ENCODE results near the gene MAP1LC3B2. TPM values are rescaled to one million over a fixed set of nuclear protein-coding genes. Genes with fewer than 3 reads are reported as not detected.

Gene MAP1LC3B2
- total RNA-seq, 4 donors from 2014 or later = 0.76 TPM; not detected in 2

GRCh38 chr12:116556964-116557698 lies 2.0 kb upstream of the MAP1LC3B2 start:
- H3K9me3 ChIP-seq = no peaks in the 10 kb centered on the region
- no peak overlapping the region for H3K4me3 ChIP-seq
- WGBS, 2 donors = 84 to 93% methylated on average over 4 of the region's 4 CpGs
- intact Hi-C loops (cut with DNase I) = no loop called here
- H3K36me3 ChIP-seq = no peaks in the 10 kb centered on the region
- no peak for DNase-seq
- H3K4me1 ChIP-seq = peaks cover 11 to 27% (median 15%) of the 10 kb centered on the region in 3 donors
- H3K27me3 ChIP-seq = no peaks in the 10 kb centered on the region
- no peak for TF ChIP-seq CTCF (IDR thresholded peaks at IDR 0.05)
- TF ChIP-seq POLR2A (IDR thresholded peaks at IDR 0.05) = no peak
- H3K27ac ChIP-seq = no peak overlapping the region

GRCh38 chr12:116558280-116559161 lies 660 bp upstream of the MAP1LC3B2 start:
- peaks cover 0 to 3% (median 0%) of the 10 kb centered on the region in 3 donors for H3K9me3 ChIP-seq
- 56 to 61% methylated on average over 20 to 21 of the region's 21 CpGs for WGBS, 2 donors
- H3K27me3 ChIP-seq = no peaks in the 10 kb centered on the region
- intact Hi-C loops (cut with DNase I) = no loop called here
- TF ChIP-seq CTCF (IDR thresholded peaks at IDR 0.05) = no peak
- TF ChIP-seq POLR2A (IDR thresholded peaks at IDR 0.05) = no peak
- H3K36me3 ChIP-seq = no peaks in the 10 kb centered on the region
- DNase-seq = no peak
- H3K4me1 ChIP-seq = peaks cover 11 to 27% (median 15%) of the 10 kb centered on the region in 3 donors
- peak overlapping the region; percentile 82 to 87 (median 84) for H3K27ac ChIP-seq
- peak overlapping the region in 2 of 4 donors; percentile 12 to 34 for H3K4me3 ChIP-seq

- Histone ChIP-seq H3K27ac (no peak overlapping the region), H3K9me3 (peaks cover 0 to 7% (median 0%) of the 10 kb centered on the region in 3 donors), H3K4me3 (no peak overlapping the region), H3K4me1 (peaks cover 11 to 47% (median 15%) of the 10 kb centered on the region in 3 donors), H3K36me3 (no peaks in the 10 kb centered on the region), H3K27me3 (no peaks in the 10 kb centered on the region)
- intact Hi-C loops (cut with DNase I) = no loop called here
- TF ChIP-seq CTCF (IDR thresholded peaks at IDR 0.05) (no peak), POLR2A (IDR thresholded peaks at IDR 0.05) (no peak)
- 80 to 89% methylated on average over 5 of the region's 6 CpGs for WGBS, 2 donors
- no peak for DNase-seq
These were observed 2.1 kb downstream of the MAP1LC3B2 start for GRCh38 chr12:116561181-116561821.

GRCh38 chr12:116562090-116562489 lies 2.9 kb downstream of the MAP1LC3B2 start:
- Histone ChIP-seq H3K4me1 (peaks cover 11 to 55% (median 15%) of the 10 kb centered on the region in 3 donors), H3K27ac (no peak overlapping the region), H3K27me3 (no peaks in the 10 kb centered on the region), H3K36me3 (no peaks in the 10 kb centered on the region), H3K9me3 (peaks cover 0 to 7% (median 0%) of the 10 kb centered on the region in 3 donors), H3K4me3 (no peak overlapping the region)
- TF ChIP-seq CTCF (IDR thresholded peaks at IDR 0.05) = no peak
- TF ChIP-seq POLR2A (IDR thresholded peaks at IDR 0.05) = no peak
- intact Hi-C loops (cut with DNase I) = no loop called here
- DNase-seq = no peak
- WGBS, 2 donors = 85 to 97% methylated on average over 7 of the region's 7 CpGs

All from esophagus squamous epithelium (tissue), 5 donors.